ENCODE results near the gene SAMD9. TPM values are rescaled to one million over a fixed set of nuclear protein-coding genes. Genes with fewer than 3 reads are reported as not detected.

Gene SAMD9
- total and polyA plus RNA-seq, 2 donors from 2014 or later, result 2.2 to 11.0 TPM

- no peaks in the 10 kb centered on the region for H3K9me3 ChIP-seq (ENCODE audit: control insufficient read depth in 2 of 3, insufficient read depth in 1 of 3, low read length in 3 of 3)
- H3K4me3 ChIP-seq (ENCODE audit: low read length in 3 of 3), result peak overlapping the region; percentile 46 to 86 (median 77)
- peak in 1 of 5 donors; percentile 8 for DNase-seq
- peak overlapping the region in 1 of 2 donors; percentile 5 for H3K27ac ChIP-seq (ENCODE audit: low read depth in 2 of 2, low read length in 2 of 2)
- peak overlapping the region; percentile 18 to 63 (median 48) for H3K9ac ChIP-seq (ENCODE audit: low read length in 3 of 3)
- peaks cover 0 to 18% (median 12%) of the 10 kb centered on the region in 3 donors for H3K36me3 ChIP-seq (ENCODE audit: control insufficient read depth in 2 of 3, insufficient read depth in 3 of 3, low read length in 3 of 3)
- TF ChIP-seq CTCF (IDR thresholded peaks at IDR 0.05; ENCODE audit: borderline replicate concordance, extremely low read depth, insufficient read depth), result no peak
- peaks cover 0 to 8% (median 3%) of the 10 kb centered on the region in 3 donors for H3K4me1 ChIP-seq (ENCODE audit: control insufficient read depth in 2 of 3, insufficient read depth in 2 of 3, low read depth in 1 of 3, low read length in 3 of 3)
- H3K27me3 ChIP-seq (ENCODE audit: control insufficient read depth, insufficient read depth, low read length), result no peaks in the 10 kb centered on the region
- intact Hi-C loops (cut with DNase I), result no loop called here
- no peak for FAIRE-seq
Observed at GRCh38 chr7:93147363-93147762, 29.6 kb upstream of the SAMD9 start.

- peak overlapping the region in 1 of 3 donors; percentile 48 for H3K9ac ChIP-seq (ENCODE audit: low read length in 3 of 3)
- H3K27me3 ChIP-seq (ENCODE audit: control insufficient read depth, insufficient read depth, low read length), result no peaks in the 10 kb centered on the region
- intact Hi-C loops (cut with DNase I), result no loop called here
- H3K4me1 ChIP-seq (ENCODE audit: control insufficient read depth in 2 of 3, insufficient read depth in 2 of 3, low read depth in 1 of 3, low read length in 3 of 3), result peaks cover 0 to 8% (median 3%) of the 10 kb centered on the region in 3 donors
- peak overlapping the region in 2 of 3 donors; percentile 77 to 86 for H3K4me3 ChIP-seq (ENCODE audit: low read length in 3 of 3)
- no peak for TF ChIP-seq CTCF (IDR thresholded peaks at IDR 0.05; ENCODE audit: borderline replicate concordance, extremely low read depth, insufficient read depth)
- DNase-seq, result no peak
- FAIRE-seq, result no peak
- no peak overlapping the region for H3K27ac ChIP-seq (ENCODE audit: low read depth in 2 of 2, low read length in 2 of 2)
- H3K36me3 ChIP-seq (ENCODE audit: control insufficient read depth in 2 of 3, insufficient read depth in 3 of 3, low read length in 3 of 3), result peaks cover 0 to 23% (median 14%) of the 10 kb centered on the region in 3 donors
- H3K9me3 ChIP-seq (ENCODE audit: control insufficient read depth in 2 of 3, insufficient read depth in 1 of 3, low read length in 3 of 3), result no peaks in the 10 kb centered on the region
Observed at GRCh38 chr7:93146472-93147141, 28.8 kb upstream of the SAMD9 start.

- H3K4me3 ChIP-seq (ENCODE audit: low read length in 3 of 3), result no peak overlapping the region
- intact Hi-C loops (cut with DNase I), result no loop called here
- no peaks in the 10 kb centered on the region for H3K27me3 ChIP-seq (ENCODE audit: control insufficient read depth, insufficient read depth, low read length)
- peak in 1 of 5 donors; percentile 2 for DNase-seq
- no peak overlapping the region for H3K9ac ChIP-seq (ENCODE audit: low read length in 3 of 3)
- peaks cover 0 to 8% (median 3%) of the 10 kb centered on the region in 3 donors for H3K4me1 ChIP-seq (ENCODE audit: control insufficient read depth in 2 of 3, insufficient read depth in 2 of 3, low read depth in 1 of 3, low read length in 3 of 3)
- H3K36me3 ChIP-seq (ENCODE audit: control insufficient read depth in 2 of 3, insufficient read depth in 3 of 3, low read length in 3 of 3), result peaks cover 0 to 25% (median 17%) of the 10 kb centered on the region in 3 donors
- no peak for TF ChIP-seq CTCF (IDR thresholded peaks at IDR 0.05; ENCODE audit: borderline replicate concordance, extremely low read depth, insufficient read depth)
- no peak for FAIRE-seq
- no peaks in the 10 kb centered on the region for H3K9me3 ChIP-seq (ENCODE audit: control insufficient read depth in 2 of 3, insufficient read depth in 1 of 3, low read length in 3 of 3)
- no peak overlapping the region for H3K27ac ChIP-seq (ENCODE audit: low read depth in 2 of 2, low read length in 2 of 2)
Observed at GRCh38 chr7:93146036-93146435, 28.3 kb upstream of the SAMD9 start.

Measured in kidney (tissue), 14 donors.